Measurements from ENCODE around the gene CD300A.

DNA sequence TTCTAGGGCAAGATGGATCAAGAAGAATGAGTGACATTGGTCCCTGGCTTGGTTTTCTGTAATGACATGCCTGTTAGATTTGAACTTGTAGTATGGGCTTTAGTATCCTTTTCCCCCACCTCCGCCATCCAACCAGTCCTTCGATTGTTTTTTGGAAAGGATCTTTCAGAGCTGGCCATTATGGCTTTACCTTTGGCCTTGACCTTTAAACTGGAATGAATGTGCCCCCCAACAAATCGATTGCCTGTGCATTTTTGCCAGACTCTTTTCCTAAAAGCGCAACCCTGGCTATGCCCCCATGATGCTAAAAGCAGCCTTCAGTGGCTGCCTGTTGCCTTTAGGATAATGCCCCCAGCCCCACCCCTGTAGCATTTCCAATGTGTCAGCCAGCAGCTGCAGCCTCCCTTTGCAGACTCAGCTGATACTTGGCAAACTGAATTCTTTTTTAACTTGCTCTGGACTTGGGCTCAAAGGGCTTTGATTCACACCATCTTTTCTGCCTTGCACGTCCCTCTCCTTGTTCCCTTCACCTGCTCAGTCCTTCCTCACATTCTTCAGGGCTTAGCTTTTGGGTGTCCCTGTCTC is 30.6 kb upstream of the CD300A start:
- TF ChIP-seq SUZ12 (IDR thresholded peaks at IDR 0.05; ENCODE audit: extremely low read depth, insufficient read depth, insufficient read length) (no peak), ZNF274 (IDR thresholded peaks at IDR 0.05; ENCODE audit: low read depth, low read length) (no peak), YY1 (IDR thresholded peaks at IDR 0.05; ENCODE audit: insufficient read depth, insufficient read length) (no peak)
